ENCODE results near the gene KCNK4. TPM values are rescaled to one million over a fixed set of nuclear protein-coding genes. Genes with fewer than 3 reads are reported as not detected.

The KCNK4 gene
- total and polyA plus RNA-seq, 2 of the 13 experiments (the other 11 are each of a cell fraction or from before 2014, with no cell fraction given), result not detected

DNA sequence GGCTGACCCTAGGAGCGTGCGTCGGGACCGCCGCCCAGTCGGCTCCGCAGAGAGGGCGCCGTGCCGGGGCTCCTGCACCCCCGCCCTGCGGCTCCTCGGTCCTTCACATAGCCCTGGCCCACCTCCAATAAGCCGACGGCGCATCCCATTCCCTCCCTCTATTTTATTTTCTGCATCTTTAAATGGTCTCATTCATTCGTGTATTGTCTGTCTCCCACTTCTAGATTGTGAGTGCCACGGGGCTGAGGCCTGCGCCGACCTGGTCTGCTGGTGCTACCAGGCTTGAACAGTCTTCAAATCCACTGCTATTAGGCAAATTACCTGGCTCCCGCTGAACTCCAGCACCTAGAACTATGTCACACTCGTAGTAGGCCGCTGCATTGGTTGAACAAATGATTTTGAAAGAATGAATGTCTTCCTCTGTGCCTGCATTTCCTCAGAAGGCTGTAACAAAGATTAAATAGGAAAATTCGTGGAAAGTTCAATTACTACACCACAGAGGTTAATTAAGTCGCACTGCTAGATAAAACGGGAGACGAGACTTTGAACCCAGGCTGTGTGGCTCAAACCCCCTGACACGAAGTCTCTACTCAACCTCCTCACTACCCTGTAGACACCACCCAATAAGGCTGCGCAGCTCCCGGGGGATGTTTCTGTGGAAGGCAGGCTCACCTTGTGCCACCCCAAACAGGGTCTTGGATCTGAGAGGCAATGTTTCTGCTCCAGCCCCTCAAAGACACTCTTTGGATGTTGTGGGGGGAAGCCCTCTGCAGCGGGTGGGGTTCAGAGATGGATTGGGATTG, 43.2 kb upstream of the KCNK4 start (continued):
- TF ChIP-seq TEAD3 (CRISPR knock-in tag; optimal IDR thresholded peaks at IDR 0.05; ENCODE audit: borderline replicate concordance), result no peak
- no peak for TF ChIP-seq ZNF496 (CRISPR knock-in tag; IDR thresholded peaks at IDR 0.05; ENCODE audit: insufficient replicate concordance)
- TF ChIP-seq SIN3A (IDR thresholded peaks at IDR 0.05; ENCODE audit: borderline replicate concordance, low read depth, low read length), result 0 out of 2 replicates have a peak, but pooled peaks have one; percentile 5
- TF ChIP-seq, protein P1, sequence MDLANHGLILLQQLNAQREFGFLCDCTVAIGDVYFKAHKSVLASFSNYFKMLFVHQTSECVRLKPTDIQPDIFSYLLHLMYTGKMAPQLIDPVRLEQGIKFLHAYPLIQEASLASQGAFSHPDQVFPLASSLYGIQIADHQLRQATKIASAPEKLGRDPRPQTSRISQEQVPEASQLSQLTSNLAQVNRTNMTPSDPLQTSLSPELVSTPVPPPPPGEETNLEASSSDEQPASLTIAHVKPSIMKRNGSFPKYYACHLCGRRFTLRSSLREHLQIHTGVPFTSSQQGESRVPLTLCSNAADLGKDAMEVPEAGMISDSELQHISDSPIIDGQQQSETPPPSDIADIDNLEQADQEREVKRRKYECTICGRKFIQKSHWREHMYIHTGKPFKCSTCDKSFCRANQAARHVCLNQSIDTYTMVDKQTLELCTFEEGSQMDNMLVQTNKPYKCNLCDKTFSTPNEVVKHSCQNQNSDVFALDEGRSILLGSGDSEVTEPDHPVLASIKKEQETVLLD (CRISPR knock-in tag; IDR thresholded peaks at IDR 0.05; ENCODE audit: low read depth), result no peak
- TF ChIP-seq ZBTB8A (CRISPR knock-in tag; IDR thresholded peaks at IDR 0.05; ENCODE audit: borderline replicate concordance, low read depth), result no peak
- TF ChIP-seq PTBP1 (IDR thresholded peaks at IDR 0.05; ENCODE audit: low read depth, low read length, poor library complexity, severe bottlenecking), result no peak
- TF ChIP-seq, protein P2, sequence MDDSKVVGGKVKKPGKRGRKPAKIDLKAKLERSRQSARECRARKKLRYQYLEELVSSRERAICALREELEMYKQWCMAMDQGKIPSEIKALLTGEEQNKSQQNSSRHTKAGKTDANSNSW (CRISPR knock-in tag; IDR thresholded peaks at IDR 0.05; ENCODE audit: borderline replicate concordance), result no peak
- TF ChIP-seq ZNF20 (CRISPR knock-in tag; IDR thresholded peaks at IDR 0.05), result no peak
- no peak for TF ChIP-seq RORA (CRISPR knock-in tag; IDR thresholded peaks at IDR 0.05)
- no peak for TF ChIP-seq GATAD2A (CRISPR knock-in tag; IDR thresholded peaks at IDR 0.05)
- TF ChIP-seq, protein P3, sequence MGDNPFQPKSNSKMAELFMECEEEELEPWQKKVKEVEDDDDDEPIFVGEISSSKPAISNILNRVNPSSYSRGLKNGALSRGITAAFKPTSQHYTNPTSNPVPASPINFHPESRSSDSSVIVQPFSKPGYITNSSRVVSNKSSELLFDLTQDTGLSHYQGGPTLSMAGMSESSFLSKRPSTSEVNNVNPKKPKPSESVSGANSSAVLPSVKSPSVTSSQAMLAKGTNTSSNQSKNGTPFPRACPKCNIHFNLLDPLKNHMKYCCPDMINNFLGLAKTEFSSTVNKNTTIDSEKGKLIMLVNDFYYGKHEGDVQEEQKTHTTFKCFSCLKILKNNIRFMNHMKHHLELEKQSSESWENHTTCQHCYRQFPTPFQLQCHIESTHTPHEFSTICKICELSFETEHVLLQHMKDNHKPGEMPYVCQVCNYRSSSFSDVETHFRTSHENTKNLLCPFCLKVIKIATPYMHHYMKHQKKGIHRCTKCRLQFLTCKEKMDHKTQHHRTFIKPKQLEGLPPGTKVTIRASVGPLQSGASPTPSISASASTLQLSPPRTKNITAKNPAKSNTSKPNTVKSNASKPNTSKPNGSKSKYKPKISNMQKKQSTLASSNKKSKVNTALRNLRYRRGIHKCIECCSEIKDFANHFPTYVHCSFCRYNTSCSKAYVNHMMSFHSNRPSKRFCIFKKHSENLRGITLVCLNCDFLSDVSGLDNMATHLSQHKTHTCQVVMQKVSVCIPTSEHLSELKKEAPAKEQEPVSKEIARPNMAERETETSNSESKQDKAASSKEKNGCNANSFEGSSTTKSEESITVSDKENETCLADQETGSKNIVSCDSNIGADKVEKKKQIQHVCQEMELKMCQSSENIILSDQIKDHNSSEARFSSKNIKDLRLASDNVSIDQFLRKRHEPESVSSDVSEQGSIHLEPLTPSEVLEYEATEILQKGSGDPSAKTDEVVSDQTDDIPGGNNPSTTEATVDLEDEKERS (CRISPR knock-in tag; IDR thresholded peaks at IDR 0.05), result no peak; the same call in 1 of the 2 replicates
- no peak for TF ChIP-seq KLF15 (CRISPR knock-in tag; IDR thresholded peaks at IDR 0.05; ENCODE audit: borderline replicate concordance)
- TF ChIP-seq FOXM1 (CRISPR knock-in tag; IDR thresholded peaks at IDR 0.05), result no peak
- TF ChIP-seq, protein P4, sequence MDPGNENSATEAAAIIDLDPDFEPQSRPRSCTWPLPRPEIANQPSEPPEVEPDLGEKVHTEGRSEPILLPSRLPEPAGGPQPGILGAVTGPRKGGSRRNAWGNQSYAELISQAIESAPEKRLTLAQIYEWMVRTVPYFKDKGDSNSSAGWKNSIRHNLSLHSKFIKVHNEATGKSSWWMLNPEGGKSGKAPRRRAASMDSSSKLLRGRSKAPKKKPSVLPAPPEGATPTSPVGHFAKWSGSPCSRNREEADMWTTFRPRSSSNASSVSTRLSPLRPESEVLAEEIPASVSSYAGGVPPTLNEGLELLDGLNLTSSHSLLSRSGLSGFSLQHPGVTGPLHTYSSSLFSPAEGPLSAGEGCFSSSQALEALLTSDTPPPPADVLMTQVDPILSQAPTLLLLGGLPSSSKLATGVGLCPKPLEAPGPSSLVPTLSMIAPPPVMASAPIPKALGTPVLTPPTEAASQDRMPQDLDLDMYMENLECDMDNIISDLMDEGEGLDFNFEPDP (CRISPR knock-in tag; conservative IDR thresholded peaks at IDR 0.05), result 0 out of 2 replicates have a peak, but pooled peaks have one; percentile 38
- peak; percentile 56; the same call in 1 of the 2 replicates for TF ChIP-seq ZNF24 (IDR thresholded peaks at IDR 0.05)
- 0 out of 2 replicates have a peak, but pooled peaks have one; percentile 20 for TF ChIP-seq ZNF263 (CRISPR knock-in tag; IDR thresholded peaks at IDR 0.05)
- no peak for TF ChIP-seq ZNF101 (CRISPR knock-in tag; IDR thresholded peaks at IDR 0.05; ENCODE audit: borderline replicate concordance, low read depth)
- TF ChIP-seq ZNF768 (CRISPR knock-in tag; IDR thresholded peaks at IDR 0.05), result peak; percentile 15; the same call in 1 of the 2 replicates
- no peak for TF ChIP-seq RXRA (CRISPR knock-in tag; IDR thresholded peaks at IDR 0.05)
- no peak for TF ChIP-seq ZBTB7B (CRISPR knock-in tag; IDR thresholded peaks at IDR 0.05)
- 0 out of 2 replicates have a peak, but pooled peaks have one; percentile 43 for TF ChIP-seq SATB2 (CRISPR knock-in tag; IDR thresholded peaks at IDR 0.05)
- TF ChIP-seq, protein P5, sequence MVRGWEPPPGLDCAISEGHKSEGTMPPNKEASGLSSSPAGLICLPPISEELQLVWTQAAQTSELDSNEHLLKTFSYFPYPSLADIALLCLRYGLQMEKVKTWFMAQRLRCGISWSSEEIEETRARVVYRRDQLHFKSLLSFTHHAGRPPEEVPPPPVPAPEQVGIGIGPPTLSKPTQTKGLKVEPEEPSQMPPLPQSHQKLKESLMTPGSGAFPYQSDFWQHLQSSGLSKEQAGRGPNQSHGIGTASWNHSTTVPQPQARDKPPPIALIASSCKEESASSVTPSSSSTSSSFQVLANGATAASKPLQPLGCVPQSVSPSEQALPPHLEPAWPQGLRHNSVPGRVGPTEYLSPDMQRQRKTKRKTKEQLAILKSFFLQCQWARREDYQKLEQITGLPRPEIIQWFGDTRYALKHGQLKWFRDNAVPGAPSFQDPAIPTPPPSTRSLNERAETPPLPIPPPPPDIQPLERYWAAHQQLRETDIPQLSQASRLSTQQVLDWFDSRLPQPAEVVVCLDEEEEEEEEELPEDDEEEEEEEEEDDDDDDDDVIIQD (CRISPR knock-in tag; IDR thresholded peaks at IDR 0.05; ENCODE audit: low read depth), result no peak

Data from HepG2 (cell line).